Activated CD8-positive, alpha-beta memory T cell treated with anti-CD3 and anti-CD28 coated beads, Interleukin-2, amount 50 U/mL, for 1 hour (primary cell): ENCODE results near the gene NPNT.

Experiments used
- DNase-seq: peaks from one replicate; pipeline ENCODE4 v3.0.0-alpha.2; 2020; ENCODE audit errors: extremely low read depth

The NPNT gene

DNA sequence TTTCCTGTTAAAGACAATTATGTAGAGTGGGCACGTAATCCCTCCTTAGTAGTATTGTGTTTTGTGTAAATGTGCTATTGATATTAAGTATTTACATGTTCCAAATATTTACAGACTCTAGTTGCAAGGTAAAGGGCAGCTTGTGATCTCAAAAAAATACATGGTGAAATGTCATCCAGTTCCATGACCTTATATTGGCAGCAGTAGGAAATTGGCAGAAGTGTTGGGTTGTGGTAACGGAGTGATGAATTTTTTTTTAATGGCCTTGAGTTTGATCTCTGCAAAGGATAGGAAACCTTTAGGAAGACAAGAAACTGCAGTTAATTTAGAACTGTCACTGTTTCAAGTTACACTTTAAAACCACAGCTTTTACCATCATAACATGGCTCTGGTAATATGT lies 74.3 kb downstream of the NPNT start:
- DNase-seq, result no peak

DNA sequence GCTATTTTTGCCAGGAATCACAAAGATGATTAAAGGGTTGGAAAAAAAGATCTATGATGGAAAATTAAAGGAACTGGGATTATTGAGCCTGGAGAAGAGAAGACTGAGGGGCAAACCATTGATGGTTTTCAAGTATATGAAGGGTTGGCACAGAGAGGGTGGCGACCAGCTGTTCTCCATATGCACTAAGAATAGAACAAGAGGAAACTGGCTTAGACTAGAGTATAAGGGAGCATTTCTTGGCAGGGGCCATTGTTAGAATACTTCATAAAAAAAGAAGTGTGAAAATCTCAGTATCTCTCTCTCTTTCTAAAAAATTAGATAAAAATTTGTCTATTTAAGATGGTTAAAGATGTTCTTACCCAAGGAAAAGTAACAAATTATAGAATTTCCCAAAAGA lies 75.1 kb downstream of the NPNT start:
- no peak for DNase-seq

DNA sequence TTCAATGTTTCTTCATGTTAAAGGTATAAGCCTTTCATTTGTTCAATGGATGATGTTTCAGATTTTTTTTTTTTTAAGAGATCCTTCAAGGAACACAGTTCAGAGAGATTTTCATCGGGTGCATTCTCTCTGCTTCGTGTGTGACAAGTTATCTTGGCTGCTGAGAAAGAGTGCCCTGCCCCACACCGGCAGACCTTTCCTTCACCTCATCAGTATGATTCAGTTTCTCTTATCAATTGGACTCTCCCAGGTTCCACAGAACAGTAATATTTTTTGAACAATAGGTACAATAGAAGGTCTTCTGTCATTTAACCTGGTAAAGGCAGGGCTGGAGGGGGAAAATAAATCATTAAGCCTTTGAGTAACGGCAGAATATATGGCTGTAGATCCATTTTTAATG lies 75.8 kb downstream of the NPNT start:
- no peak for DNase-seq

GRCh38 chr4:105972946-105973621 lies 77.8 kb downstream of the NPNT start:
- DNase-seq, result no peak

- no peak for DNase-seq
Measured at GRCh38 chr4:105976915-105977314, 81.6 kb downstream of the NPNT start.

DNA sequence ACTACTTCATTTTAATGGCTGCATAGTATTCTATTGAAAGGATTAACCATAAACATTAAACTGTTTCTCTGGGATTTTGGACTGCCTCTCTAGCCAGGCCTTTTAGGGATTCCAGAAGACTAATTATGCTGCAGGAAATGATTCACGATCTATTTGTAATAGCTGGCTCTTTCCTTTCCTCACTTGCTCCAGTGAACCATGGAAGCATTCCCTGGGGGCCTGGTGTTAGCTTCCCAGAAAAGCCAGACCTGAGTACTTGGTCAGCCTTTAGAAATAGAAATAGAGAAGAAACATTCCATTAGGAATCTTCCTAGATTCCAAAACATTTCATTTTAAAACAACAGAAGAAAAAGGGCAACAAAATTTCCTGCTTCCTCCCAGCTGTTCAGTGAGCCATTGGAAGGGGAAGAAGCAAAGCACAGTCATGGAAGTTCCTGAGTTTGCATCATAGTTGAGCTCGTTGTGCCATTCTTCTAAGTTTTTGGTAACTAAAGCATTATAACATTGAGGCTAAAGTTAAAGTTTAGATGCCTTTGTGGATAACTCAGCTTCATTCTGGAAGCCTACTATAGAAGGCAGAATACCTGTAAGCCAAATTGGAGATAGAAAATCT lies 83.5 kb downstream of the NPNT start:
- DNase-seq, result no peak

GRCh38 chr4:105979506-105979905 lies 84.2 kb downstream of the NPNT start:
- DNase-seq, result no peak

DNA sequence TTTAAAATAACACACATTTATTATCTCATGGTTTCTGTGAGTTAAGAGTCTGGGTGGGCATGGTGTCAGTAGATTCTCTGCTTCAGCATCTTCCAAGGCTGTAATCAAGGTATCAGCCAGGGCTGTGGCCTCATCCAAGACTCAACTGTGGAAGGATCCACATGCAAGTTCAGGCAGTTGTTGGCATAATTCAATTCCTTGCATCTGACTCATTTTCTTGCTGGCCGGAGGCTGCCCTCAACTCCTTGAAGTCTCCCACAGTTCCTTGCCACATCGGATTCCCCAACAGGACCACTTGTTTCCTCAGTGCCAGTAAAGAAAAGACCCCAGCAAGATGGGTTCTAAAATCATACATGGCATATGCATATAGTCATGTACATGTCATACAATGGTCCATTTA lies 93.4 kb downstream of the NPNT start:
- DNase-seq, result no peak

- no peak for DNase-seq
Measured at GRCh38 chr4:105989485-105990242, 94.4 kb downstream of the NPNT start.

DNA sequence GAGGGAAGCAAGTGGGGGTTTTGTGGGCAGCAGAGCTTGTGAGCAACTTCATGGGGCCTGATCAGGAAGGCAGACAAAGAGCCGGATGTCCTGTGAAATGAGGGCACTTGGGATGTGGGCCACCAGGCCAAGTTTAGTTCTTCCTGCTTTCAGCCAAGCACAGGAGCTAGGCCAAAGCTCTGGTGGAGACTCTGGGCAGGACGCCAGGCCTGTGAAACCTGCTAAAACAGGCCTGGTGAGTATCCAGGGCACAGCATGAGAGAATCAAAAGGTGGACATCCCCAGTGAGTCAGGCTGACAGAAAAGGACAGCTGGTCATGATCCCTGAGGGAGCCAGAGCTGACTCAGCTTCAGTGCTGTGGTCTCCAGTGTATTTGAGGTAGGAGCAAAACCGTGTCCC lies 95.7 kb downstream of the NPNT start:
- no peak for DNase-seq

GRCh38 chr4:105991726-105992125 lies 96.5 kb downstream of the NPNT start:
- no peak for DNase-seq

- no peak for DNase-seq
Measured at GRCh38 chr4:105992641-105993305, 97.5 kb downstream of the NPNT start.

GRCh38 chr4:105994061-105994460 lies 98.8 kb downstream of the NPNT start:
- no peak for DNase-seq

- DNase-seq, result no peak
Measured at GRCh38 chr4:105994841-105995501, 99.7 kb downstream of the NPNT start.

DNA sequence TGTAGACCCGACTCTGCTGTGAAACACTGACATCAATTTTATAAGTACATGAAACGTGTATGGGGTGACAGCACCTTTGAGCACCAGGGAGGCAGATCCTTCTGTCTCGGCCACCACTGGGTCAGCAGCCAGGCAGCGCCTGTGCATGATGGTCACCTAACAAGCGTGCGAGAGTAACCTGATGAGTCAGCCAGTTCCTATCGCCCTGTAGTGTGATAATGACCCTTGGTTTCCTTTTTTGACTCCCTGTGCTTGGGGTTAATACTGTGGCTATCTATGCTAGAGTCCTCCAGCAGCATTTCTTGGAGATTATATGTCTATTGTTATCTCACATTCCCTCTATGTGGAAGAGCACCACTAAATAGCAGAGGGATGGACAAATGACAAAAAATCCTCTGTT lies 101.6 kb downstream of the NPNT start:
- no peak for DNase-seq

GRCh38 chr4:105998171-105999063 lies 103.1 kb downstream of the NPNT start:
- no peak for DNase-seq

GRCh38 chr4:106002994-106003393 lies 107.7 kb downstream of the NPNT start:
- no peak for DNase-seq

DNA sequence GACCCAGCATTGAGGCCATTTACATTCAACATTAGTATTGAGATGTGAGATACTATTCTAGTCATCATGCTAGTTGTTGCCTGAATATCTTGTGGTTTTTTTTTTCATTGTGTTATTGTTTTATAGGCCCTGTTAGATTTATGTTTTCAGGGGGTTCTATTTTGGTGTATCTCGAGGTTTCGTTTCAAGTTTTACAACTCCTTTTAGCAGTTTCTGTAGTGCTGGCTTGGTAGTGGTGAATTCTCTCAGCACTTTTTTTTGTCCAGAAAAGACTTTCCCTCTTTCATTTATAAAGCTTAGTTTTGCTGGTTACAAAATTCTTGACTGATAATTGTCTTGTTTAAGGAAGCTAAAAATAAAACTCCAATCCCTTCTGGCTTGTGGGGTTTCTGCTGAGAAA lies 115.5 kb downstream of the NPNT start:
- DNase-seq, result no peak

GRCh38 chr4:106011387-106011786 lies 116.1 kb downstream of the NPNT start:
- no peak for DNase-seq

DNA sequence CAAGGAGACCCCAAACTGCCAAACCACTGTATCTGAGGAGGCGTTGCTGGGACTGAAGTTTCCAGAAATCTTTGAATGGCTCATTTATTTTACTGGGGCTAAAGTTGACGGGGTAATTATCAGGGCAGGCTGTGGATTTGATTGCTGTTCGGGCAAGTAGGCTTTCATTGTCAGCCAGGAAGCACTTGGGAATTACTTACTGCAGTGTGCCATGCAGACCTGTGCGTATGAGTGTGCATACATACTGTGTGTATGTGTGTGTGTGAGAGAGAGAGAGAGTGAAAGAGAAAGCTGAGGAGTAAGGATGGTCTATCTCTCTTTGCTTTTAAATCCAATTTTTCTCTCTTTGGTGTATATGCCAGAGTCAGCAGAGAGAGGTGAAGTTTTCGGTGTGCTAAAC lies 122.7 kb downstream of the NPNT start:
- DNase-seq, result no peak

GRCh38 chr4:106019771-106020170 lies 124.5 kb downstream of the NPNT start:
- no peak for DNase-seq
